Measurements from ENCODE around the gene NIPAL4.
A peak's percentile ranks its signal among the peaks of the same experiment; 100 is the strongest.
"Not testable (repeated sequence)": the region's sequence is repeated elsewhere in the genome, so short reads cannot be mapped to it uniquely, and the experiment has no call there.

Gene NIPAL4

DNA sequence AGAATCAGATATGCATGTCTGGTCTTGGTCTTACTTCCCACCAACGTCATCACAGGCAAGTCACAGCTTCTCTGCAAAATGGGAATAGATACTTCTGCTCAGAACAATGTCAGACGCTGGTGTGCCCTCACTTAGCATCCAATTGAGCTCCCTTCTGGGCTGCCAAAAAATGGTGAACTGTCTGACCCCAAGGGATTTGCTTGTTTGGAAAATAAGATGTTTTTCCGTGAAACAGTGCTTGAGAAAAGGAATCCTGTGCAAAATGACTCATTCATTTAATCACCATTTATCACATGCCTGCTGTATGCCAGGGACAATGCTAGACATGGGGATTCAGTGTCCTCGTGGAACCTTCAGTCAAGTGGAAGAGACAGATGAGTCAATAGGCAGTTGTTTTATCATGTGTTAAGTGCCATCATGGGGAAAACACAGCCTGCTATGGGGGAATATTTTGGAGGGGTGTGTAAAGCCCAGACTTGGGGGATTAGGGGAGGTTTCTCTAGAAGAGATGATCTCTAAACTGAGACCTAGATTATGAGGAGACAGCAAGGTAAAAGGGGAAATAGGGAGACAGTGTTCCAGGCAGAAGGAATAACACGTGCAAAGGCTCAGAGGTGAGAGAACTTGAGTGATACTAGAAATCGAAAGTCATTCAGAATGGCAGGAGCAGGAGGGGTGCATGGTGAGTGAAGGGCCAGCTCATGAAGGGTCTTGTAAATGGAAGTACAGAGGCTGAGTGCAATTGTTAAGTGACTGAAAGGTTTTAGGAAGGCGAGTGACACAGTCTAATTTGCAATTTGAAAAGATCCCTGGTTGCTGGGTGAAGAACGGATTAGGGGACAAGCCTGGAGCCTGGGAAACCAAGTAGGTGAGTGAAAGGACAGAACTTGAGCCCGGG is 3.9 kb downstream of the NIPAL4 start:
- no peak for DNase-seq (ENCODE audit: low read depth)

DNA sequence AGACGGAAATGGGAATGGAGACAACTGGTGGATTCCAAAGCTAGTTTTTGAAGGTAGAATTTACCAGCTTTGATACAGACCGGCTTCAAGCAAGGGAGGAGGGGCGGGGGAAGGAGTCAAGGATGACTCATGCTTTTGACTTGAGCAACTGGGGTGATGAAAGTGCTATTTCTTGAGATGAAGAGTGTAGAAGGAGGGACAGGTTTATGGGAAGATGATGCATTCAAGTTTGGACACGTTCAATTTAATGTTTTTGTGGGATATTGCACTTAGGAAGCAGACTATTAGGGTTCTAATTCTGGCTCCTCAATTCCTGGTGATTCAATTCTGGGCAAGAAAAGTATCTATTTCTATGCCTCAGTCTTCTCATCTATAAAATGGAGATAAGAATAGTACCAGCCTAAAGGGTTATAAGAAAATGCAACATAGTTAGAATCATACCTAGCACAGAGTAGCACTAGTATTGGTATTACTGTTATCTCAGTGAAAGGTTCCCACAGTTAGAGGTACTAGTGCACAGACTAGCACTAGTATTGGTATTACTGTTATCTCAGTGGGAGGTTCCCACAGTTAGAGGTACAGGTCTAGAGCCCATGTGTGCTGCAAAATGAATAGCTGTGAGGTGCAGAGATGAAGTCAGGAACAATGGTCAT is 4.6 kb downstream of the NIPAL4 start:
- DNase-seq (ENCODE audit: low read depth) = no peak

DNA sequence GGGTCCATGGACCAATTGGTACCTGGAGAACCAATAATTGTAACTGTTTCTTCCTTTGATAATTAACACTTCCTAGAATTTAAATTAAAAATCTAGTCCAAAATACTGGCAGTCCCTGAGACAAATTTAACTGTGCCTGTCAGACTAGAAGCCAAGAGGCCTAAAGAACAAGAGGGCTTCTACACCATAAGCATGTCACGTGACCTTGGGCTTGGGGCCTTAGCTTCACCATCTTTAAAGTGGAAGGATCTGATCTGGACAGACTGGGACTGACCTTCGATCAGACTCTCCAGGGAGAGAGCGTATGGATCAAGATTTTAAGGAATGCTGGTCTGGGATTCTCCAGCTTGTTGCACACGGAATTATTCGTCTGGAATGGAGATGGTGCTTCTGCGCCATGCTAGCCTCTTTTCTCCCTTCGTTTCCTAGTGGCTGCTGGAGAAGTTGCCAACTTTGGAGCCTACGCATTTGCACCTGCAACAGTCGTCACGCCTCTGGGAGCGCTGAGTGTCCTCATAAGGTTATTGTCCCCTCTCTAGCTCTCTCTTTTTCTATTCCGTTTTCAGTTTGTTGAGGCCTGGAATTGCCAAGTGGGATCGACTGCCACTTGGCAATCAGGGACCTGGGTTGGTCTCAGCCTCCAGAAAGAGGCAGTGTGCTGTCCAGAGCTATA is 8.4 kb downstream of the NIPAL4 start:
- no peak for DNase-seq (ENCODE audit: low read depth)

DNA sequence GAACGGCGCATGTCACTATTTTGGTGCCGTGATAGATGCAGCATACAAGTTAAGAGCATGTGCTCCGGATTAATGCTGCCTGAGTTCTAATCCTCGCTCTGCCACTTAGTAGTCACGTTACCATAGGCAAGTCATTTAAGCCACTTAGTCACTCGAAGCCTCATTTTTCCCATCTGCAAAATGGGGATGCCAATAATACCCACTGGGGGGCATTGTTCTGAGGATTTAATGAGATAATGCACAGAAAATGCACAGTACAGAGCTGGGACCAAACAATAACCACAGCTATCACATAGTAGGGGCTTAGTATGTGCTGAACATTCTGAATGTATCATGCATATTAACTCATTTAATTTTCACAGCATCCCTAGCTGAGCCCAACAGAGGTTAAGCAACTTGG is 9.1 kb downstream of the NIPAL4 start:
- DNase-seq (ENCODE audit: low read depth) = no peak

DNA sequence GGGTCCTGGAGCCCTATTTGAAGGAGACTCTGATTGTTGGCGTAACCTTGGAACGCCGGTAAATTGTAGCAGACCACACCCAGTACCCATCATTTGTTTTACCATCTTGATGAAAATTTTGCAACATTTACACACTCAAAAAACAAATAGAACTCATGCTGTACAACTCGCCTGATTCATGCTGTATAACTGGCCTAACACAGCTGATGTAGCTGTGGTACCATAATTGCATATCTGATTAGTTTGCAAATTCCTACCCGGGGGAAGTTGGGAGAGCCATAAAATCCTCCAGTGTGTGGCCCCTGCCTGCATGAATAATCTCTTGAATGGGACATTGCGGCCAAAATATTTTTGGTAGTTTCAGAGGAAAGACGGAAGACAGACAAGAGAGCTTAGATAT is 9.7 kb downstream of the NIPAL4 start:
- no peak for DNase-seq (ENCODE audit: low read depth)

DNA sequence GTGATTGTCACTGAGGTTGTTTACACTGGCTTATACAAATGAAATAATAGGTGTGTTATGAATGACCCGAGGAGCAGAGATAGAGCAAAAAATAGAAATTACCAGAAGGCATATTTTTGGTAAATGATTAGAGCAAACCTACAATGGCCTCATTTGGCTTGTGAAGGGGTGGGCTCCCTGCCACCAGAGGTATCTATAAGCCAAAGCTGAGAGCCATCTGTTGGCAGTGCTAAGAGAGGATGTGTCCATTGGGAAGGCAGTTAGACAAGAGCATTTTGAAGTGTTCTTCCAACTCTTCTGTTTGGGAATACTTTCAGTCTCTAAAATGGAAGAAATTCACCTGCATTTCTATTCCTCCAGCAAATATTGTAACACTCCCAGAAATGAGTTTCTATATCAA is 10.6 kb downstream of the NIPAL4 start:
- DNase-seq (ENCODE audit: low read depth) = no peak

DNA sequence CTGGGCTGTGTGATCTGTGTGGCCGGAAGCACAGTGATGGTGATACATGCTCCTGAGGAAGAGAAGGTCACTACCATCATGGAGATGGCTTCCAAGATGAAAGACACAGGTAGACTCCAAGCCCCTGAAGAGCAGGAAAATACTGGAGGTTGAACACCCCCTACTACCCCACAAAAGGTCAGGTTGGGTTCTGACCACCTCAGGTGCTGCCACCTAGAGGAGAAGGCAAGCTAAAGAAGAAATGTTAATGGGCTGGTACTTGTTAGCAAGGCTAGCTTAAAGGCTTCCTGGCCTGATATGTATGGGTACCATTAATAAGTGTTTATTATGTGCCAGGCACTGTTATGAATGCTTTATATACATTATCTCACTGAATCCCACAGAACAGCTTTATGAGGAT is 11.7 kb downstream of the NIPAL4 start:
- peak; percentile 25 for DNase-seq (ENCODE audit: low read depth)

DNA sequence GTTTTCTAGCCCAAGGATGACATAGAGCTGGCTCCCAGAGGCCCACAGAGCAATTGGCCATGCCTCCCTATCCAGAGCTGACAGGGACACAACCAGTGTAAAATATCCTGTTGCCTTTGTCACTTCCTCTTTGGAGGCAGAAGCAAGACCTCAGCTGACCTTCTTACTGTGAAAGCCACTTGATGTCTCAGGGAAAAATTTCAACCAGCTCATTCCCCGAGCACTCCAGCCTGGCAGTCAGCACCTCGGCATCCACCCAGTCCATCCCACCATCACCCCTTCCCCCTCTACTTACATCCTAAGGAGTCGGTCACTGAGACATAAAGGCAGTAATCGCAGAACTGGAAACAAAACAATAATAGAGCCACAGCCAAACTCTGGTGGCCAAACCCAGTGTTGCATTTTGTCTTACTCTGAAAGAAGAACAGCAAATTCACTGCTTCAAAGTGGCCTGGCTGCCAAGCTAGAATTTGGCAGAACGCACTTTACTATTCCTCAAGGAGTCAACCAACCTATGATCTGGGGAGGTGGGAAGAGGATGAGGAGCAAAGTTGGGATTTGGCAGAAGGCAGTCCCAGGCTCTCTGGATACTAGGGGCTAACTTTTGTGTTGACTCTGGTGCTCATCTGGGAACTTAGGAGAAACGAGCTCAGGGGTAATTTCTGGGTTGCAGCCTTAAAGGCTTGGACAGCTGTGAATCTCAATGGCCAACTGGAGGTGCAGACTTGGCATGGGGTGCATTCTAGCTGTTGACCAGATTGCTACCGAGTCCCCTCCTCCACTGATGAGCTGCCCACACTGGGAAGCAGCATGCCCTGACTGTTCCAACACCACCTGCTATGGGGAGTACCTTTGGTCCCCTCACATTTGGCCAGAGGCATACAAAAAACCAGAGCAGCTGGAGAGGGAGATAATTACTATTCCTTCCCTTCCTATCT is 13.6 kb downstream of the NIPAL4 start:
- DNase-seq (ENCODE audit: low read depth) = no peak

DNA sequence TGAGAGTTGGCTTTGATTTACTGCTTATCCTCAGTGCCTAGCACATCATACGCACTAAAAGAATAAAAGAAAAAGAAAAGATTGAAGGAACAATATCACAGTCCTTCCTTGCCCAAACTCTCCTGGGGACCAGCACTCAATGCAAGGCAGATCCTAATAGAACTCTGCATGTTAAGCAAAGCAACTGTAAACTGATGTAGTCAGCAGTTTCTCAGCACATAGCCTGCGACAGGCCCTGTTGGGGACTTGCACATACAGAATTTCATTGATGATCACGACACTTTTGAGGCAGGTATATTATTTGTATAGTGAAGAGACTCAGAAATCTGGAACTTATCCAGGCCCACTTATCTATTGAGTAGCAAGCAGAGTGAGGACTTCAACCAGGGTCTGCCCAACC is 15.4 kb downstream of the NIPAL4 start:
- DNase-seq (ENCODE audit: low read depth) = no peak

DNA sequence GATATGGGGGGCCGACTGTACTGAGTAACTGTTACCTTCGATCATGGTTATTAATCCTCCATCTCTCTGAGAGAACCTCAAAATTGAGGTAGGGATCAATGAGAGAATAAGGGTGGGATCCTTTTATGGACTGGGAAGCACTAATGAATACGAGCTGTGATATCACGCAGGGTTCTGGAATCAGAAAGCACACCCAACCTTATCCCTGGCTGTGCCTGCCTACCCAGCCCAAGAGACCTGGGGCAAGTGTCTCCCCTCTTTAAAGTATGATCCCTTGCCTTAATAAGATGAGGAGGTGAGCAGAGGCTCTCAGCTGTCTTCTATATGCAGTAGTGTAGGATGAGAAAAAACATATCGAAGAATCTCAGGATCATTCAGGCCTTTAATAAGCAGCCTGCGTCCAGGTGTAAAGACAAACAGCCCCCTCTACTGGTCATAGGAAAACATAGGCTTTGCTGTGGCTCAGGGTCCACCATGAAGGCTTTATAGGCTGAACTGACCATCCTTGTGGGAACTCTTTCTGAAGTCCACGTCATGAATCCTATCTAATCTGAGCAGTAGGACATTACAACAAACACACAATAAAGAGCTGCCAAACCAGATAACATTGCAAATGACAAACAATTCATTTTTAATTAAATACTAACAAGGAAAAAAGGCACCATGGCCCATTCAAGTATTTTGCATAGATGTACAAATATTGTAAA is 16.8 kb downstream of the NIPAL4 start:
- DNase-seq (ENCODE audit: low read depth) = peak; percentile 18

DNA sequence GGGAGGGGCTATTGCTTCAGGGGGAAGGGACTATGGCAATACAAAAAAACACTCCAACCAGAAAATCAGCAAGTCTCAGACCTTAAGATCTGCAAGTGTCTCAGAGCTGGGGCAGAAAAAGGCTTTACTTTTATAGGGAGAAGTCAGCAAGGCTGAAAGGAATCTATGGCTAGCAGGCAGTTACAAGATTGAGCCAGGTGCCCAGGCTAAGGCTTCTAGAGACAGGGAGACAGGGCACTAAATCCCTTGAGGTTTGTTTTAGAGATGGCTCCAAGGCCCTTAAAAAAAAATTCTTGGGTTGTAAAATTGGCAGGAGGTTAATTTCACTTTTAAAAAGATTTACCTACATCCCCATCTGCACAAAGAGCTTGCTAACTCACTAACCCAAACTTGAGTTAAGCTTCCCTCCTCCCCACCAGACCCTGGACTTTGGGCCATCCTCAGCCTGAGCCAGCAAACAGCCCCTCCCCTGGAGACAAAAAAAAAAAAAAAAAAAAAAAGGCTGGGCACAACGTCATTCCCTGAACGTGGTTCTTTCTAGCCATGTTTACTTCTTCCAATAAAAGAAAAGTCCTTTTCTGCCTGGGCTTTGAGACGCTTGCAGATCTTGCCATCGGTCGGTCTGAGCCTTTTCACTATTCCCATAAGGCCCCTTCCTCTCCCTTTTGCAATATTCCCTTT is 17.9 kb downstream of the NIPAL4 start:
- no peak for DNase-seq (ENCODE audit: low read depth)

DNA sequence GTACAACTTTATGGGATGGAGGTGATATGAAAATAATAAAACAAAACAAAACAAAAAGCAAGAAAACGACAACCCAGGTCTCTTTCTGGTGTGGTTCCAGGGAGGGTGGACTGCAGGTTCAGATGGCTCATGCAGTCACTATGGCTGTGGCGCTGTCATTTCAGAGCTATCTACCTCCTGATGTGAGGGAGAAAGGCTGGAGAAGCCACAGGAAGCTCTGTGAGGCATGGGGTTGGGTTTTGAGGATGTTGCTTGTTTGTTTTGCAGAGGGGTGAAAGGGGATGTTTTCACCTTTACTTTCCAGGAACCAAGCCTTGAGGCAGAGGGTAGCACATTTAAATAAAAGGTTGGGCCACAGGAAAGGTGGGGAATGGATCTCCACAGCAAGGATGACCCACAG is 18.7 kb downstream of the NIPAL4 start:
- no peak for DNase-seq (ENCODE audit: low read depth)

DNA sequence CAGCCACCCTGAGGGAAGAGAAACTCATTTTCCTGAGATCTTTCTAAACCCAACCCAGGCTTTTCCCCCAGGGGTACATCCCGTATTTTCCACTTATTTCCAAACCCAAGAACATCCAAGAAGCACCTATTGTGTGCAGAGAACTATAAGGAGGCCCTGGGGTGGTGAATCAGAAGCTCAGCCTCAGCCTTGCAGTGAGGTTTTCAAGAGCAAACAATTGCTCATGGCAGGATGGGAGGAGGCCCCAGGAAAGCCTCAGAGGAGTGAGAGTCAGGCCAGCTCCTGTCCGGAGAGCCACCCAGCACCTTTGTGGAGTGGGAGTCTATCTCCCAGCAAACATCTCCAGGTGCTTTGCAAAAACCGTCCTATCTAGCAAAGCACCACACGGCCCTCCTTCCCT is 19.2 kb downstream of the NIPAL4 start:
- DNase-seq (ENCODE audit: low read depth) = no peak

DNA sequence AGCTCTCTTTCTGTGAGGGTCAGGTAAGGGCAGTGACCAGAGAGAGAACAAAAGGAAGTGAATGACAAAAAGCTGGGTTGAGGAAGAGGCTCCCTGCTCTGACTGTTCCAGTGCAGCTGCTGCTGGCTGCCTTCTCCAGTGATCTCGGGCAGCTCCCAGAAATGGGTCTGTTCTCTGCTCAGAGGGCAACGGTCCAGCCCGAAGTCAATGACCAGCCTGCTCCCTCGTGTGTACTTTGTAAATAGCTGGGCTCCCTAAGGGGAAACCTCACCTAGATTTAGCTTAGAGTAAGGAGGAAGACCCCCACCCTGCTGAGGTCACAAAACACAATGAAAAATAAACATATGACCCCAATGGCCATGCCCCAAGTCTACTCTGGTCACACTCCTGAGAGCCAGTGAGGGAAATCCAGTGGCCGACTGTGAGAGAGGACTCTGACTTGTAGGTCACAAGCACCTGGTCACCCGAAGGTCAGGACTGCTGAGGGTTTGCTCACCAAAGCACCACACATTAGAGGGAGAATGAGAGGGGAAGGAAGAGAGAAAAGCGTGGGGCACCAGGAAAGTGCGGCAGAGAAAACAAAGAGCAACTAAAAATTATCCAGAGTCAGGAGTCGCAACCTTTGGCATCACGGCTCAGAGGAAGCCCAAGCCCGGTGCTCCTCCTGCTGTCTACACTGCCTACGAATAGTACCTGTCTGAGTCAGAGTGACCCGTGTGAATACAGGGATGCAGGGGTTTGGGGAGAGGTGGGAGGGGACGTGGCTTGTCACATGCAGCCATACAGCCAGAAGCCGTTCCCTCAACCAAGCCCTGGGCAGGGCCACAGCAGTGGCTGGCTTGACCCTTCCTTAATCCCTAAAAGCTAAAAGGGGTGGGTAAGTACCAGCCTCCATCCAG is 19.8 kb downstream of the NIPAL4 start:
- no peak for DNase-seq (ENCODE audit: low read depth)

DNA sequence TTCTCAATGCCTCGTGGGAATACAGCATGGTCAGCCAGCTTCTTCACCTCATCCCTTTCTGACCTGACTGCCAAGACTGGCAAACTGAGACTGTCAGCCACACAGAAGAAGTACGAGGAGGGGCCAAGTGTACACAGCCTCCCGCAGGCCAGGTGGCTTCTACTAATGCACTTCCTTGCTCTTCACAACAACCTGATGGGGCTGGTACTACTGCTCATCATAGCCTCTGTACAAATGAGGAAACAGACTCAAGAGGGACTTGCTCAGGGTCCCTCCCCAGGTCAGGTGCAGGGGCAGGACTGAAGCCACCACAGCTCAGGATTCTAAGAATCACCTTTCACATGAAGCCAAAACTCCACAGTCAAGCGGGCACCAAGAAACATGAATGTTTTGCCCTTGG is 21.3 kb downstream of the NIPAL4 start:
- DNase-seq (ENCODE audit: low read depth) = no peak

DNA sequence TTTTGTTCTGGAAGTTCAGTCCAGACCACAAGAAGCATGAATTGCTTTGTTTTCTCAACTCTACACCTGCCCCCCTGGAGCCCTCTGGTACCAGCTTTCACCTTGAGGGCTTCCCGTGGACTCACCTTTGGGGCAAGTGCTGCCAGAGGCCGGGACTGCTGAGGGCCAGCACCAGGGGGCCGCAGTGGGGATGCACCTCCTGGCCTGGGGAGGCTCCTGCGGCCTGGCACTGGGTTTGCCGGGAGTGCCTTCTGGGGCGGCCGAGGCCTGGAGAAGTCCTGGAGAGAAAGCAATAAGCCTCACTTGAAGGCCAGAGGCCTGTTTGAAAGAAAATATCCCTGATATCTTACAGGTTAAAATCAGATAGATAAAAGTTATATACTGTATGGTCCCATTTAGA is 21.7 kb downstream of the NIPAL4 start:
- DNase-seq (ENCODE audit: low read depth) = no peak

DNA sequence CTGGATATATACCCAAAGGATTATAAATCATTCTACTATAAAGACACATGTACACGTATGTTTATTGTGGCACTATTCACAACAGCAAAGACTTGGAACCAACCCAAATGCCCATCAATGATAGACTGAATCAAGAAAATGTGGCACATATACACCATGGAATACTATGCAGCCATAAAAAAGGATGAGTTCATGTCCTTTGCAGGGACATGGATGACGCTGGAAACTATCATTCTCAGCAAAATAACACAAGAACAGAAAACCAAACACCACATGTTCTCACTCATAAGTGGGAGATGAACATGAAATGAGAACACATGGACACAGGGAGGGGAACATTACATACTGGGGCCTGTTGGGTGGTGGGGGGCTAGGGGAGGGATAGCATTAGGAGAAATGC is 22.7 kb downstream of the NIPAL4 start:
- not testable (repeated sequence) for DNase-seq (ENCODE audit: low read depth)

DNA sequence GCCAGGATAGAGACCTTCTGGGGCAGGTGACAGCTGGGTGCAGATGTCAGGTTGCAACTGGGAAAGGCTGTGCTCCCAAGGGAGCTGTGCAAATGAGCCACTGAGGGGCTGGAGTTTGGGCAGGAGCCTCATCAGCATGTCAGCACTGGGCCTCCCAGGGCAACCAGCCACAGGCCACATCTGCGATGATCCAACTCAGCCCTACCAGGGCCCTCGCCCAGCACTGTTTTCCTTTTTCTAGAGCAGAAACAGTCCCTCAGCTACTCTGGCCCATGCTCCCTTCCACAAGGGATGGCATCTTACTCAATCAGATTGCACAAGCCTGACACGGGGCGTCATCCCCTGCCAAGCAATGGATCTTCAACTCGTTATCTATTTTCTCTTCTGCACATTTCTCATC is 24.8 kb downstream of the NIPAL4 start:
- no peak for DNase-seq (ENCODE audit: low read depth)

DNA sequence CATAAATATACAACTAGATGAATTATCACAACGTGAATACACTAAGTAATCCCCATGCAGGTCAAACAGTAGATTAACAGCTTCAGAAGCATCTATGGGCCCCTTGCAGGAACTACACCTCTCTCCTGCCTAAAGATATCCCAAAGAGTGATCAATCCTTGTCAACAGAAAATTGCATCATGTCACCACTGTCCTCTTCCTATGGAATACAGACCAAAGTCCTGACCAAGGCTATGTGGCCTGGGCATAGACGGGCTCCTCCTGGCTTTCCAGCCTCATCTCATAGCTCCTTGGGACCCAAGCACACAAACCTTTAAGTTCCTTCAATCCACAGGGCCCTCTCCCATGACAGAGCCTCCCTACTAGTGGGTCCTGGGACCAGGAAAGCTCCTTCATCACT is 25.3 kb downstream of the NIPAL4 start:
- DNase-seq (ENCODE audit: low read depth) = no peak

DNA sequence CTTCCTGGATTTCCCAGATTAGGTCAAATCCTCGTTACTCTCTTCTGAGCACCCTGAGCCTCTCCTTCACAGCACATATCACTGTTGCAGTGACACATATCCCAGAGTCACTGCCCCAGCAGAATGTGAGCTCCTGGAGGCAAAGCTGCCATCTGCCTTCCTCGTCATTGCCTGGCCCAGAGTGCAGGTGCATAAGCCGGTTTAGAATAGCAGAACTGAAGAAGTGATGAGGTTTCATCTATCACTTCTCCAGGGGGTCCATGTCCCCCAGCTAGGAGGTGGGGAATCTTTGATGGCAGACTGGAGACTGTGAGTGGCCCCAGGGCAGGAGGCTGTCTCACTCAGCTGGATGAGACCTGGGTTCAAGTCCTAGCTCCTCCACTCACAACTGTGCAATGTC is 25.8 kb downstream of the NIPAL4 start:
- no peak for DNase-seq (ENCODE audit: low read depth)
